Measurements from ENCODE around the gene ANAPC2.
A peak's percentile ranks its signal among the peaks of the same experiment; 100 is the strongest.

DNA sequence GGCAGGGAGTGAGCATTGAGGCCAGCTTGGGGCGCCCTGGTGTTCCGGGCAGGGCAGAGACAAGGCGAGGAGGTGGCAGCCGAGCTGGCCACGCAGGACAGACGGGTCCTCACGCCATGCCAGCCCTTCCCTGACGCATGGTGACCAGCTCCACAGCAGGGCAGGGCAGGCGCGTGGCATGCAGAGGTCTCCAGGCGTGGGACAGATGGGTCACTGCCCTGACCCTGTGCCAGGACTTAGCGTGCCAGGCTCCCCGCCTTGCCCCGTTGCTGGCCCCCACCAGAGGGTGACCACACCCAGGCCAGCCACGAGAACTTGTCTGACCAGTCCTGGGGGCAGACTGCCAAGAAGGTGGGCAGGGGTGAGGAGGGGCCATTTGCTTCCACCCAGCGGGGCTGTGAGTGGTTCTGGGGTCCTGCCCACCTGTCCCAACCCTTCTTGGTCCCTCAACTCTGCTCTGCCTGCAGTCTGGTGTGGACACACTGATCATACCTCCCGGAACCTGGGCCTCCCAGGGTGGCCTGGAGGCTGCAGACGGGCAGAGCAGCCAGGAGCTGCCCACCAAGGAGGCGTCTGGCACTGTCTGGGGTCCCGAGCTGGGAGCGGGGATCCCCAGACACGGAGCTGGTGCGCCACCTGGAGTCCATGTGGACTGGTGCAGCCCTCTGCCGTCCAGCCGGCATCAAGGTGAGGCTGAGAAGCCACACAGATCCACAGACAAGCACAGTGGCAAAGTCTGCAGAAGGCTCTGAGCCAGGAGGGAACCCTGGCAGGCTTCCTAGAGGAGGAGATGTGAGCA, 38.9 kb upstream of the ANAPC2 start, which contains the start of gene RNF224:
- TF ChIP-seq CTCF (IDR thresholded peaks at IDR 0.05): peak; percentile 62 to 87 (median 80)
- peak in 1 of 2 donors; percentile 14 for TF ChIP-seq POLR2A (IDR thresholded peaks at IDR 0.05)
